Prostate gland (tissue), 2 donors: ENCODE data around the gene TUFM.

Source experiments
- CTCF ChIP-seq, 4 experiments: fragments of 200-600 bp in 2 of 4; fragments of 450-650 bp in 2 of 4; sonication (generic) in 2 of 4; IDR thresholded peaks; 1 replicate in 3 of 4; 2 replicates in 1 of 4; pipeline ENCODE4 v1.5.1; 2016 to 2019; ENCODE audit warnings: antibody characterized with exemption in 4 of 4, mild to moderate bottlenecking in 2 of 4, moderate library complexity in 2 of 4
- POLR2A ChIP-seq: fragments of 450-650 bp; IDR thresholded peaks from one replicate; pipeline ENCODE4 v1.6.1; 2016; ENCODE audit warnings: antibody characterized with exemption, mild to moderate bottlenecking
- POLR2AphosphoS5 ChIP-seq: sonication (generic); formaldehyde crosslinking; IDR thresholded peaks from one replicate; pipeline ENCODE4 v1.6.1; 2017; ENCODE audit warnings: antibody characterized with exemption

GRCh38 chr16:28886945-28887344 lies 40.8 kb upstream of the TUFM start:
- TF ChIP-seq CTCF (IDR thresholded peaks at IDR 0.05) (no peak), POLR2A (no peak), POLR2AphosphoS5 (no peak)
